Globus pallidus (tissue), 1 donor: ENCODE measurements around the gene RS1.
A peak's percentile ranks its signal among the peaks of the same experiment; 100 is the strongest.

Experiments
- DNase-seq: peaks from one replicate; pipeline ENCODE4 v3.0.0-alpha.2; 2015; ENCODE audit warnings: low spot score

Gene RS1

DNA sequence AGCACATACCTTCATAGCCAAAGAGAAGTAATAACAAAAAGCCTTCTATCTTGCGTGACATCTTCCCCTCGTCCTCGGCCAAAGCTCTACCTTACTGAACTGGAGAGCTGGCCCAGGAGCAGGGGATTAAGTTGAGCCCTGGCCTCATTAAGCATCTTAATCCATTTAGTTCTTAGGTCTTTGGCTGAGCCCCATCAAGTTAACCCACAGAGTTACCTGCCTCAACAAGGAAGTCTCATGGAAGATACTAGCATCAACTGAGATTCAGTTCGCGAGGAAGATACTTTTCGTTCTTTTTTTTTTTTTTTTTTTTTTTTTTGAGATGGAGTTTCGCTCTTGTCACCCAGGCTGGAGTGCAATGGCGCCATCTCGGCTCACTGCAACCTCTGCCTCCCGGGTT lies at the start of gene RS1:
RS1 (minus strand) TSS at position 101 of the 400 bp plus-strand sequence; CDS start at position 61, 40 bp downstream.
- DNase-seq = no peak

DNA sequence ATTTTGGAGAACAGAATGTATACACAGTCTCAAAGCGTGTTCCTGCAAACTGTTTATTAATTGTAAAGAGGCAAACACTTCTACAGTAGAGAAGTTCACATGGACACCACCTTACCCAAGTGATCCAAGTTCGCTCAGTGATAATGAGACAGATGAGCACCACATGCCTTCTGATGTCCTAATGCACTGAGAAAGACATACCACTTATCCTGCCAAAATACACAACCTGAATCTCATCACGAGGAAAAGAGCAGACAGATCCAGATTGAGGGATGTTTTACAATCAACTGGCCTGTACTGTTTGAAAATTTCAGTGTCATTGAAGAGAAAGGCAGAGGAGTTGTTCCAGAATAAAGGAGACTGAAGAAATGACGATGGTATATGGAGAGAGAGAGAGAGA lies 47.9 kb upstream of the RS1 start:
- DNase-seq = no peak

DNA sequence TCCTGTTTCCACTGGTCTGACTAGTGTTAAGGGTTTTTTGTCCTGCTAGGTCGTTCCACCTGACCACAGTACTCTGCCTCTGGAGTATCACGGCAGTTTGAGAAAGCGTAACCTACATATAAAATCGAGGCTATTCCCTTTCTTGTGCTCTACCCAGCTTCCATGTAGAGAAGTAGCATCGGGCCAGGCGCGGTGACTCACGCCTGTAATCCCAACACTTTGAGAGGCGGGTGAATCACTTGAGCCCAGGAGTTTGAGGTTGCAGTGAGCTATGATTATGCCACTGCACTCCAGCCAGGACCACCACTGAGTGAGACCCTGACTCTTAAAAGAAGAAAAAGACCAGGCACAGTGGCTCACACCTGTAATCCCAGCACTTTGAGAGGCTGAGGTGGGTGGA lies 43.0 kb upstream of the RS1 start:
- no peak for DNase-seq

DNA sequence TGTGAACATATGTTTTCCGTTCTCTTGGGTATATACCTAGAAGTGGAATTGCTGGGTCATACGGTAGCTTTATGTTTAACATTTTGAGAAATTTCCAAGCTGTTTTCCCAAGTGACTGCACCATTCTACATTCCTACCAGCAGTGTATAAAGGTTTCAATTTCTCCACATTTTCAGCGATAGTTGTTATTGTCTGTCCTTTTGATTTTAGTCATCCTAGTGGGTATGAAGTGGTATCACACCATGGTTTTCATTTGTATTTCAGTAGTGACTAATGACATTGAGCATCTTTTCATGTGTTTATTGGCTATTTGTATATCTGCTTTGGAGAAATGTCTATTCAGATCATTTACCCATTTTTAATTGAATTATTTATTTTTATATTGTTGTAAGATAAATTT lies 37.9 kb upstream of the RS1 start:
- DNase-seq = no peak

DNA sequence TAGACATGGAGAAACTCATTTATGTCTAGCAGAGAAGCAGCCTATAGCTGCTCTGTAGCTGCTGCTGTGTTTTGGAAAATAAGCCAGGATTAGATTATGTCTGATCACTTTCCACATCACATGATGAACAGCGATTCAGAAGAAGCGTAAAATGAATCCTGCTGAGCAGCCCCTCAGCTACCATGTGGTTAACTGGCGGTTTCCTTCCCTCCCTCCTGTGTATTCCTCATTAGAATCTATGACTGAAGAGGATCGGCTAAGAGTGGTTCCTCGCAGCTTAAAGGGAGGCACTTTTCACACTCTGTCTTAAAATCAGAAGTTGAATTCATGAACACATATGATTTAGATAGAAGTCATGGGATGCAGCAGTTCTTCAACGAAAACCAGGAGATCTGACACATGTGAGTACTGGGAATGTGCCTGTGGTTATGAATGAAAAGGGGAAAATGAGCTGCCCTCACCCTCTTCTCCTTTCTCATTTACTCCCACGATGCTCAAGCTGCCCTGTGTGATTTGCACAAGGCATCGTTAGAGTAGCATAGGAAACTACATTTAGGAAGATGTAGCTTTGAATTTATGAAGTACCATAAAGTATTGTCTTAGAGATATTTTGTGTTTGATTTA lies 35.6 kb upstream of the RS1 start, which contains the start of gene PPEF1:
PPEF1 (plus strand) TSS at position 220 of the 624 bp plus-strand sequence; CDS start at position 356, 136 bp downstream.
- DNase-seq = no peak

DNA sequence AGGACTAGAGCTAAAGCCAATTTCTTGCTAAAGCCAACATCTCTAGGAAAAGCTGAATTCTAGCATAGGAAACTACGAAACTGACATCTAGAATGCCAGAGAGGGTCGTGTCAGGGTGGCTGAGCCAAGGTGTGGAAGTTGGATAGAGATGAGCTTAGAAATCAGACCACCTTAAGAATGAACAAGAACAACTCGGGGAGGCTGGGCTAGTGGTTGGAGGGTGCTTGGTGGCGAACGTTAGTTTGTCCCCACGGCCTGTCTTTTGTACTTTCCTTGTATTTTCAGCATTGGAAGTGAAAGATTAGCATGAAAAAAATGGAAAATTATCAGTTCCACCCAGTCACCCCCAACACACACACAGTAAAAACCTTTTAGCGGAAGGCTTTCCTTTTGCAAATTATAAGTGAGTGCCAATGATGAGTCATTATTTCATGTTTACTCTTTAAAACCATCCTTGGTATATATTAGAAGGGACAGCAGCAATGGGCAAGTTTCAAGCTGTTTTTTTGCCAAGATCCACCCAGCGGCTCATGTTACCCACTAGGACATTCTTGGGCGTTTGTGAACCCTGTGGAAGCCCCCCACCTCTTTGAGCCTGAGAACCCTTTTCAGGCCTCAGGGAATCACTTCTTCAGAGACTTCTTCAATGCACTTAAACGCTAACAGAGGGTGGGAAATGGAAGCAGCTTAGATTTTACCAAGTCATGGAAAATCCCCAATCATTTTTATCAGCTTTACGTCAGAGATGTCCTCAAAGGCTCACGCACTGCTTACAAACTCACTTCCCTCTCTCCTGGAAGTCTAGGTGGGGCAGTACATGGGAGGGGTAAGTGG lies 30.7 kb upstream of the RS1 start:
- no peak for DNase-seq

DNA sequence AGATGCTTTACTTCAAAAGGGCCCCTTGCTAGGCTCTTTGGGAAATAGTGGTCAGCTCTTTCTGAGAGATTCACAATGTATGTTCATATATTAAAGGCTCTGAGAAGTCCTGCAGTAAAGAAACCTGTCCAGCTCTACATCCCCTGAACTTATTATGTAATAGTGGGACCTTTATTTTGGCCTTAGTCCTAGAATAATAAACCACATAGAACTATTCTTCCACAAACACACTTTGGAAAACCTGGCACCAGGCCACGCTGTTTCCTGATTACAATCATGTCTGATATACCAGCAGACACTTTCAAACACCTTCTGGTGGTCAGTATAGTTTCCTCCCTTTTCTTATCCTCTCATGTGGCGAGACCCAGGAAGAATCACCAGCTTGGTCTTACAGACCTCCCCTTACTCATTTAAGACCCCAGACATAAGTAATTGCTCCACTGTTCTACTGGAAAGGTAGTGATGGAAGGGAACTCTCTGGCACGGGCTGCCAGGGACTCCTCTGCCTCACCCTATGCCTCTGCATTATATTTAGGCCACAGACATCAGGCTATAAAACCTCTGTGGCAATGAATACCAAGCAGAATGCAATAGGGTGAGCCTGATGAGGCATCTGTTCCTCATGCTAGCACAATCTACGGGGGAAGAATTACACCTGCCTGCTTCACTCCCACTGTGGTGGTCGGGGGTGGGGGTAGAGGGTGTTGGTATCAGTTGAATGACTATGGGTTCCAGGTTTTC lies 29.9 kb upstream of the RS1 start:
- DNase-seq = no peak

DNA sequence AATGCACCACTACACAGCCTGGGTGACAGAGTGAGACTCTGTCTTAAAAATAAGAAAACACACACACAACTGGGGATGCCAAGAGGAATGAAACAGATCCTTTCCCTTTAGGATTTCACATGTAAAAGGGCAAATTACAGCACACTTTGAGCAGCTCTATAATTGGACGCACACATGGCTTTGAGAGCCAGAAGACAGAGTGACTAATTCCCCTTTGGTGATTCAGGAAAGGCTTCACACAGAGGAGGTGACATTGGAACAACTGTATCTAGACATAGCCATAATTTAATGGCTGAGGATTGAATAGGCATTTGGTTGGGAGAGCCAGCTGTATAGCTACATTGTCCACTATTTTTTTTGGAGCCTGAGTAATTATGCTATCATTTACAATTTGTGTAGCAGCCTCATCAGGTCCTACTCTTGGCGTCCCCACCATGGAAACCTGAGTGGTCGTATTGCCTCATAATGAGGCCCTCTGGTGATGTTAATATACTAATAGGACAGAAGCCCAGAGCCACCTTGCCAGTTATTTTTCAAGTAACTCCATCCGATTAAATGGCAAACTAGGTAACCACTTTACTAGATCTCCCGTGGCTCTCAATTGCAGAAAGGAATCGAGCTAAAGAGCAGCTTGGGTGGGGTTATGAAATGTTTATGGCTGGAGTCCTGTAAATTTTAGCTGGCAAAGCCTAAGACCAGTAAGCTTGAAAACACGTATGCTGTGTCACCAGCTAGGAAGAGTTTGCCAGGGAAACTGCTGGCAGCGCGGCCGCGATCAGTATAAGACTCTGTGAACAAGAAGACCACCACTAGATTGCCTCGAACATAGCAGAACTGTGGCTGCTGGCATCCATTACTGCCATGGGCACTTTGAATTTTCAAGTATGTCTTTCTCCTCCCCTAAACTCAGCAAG lies 27.1 kb upstream of the RS1 start:
- DNase-seq = no peak

DNA sequence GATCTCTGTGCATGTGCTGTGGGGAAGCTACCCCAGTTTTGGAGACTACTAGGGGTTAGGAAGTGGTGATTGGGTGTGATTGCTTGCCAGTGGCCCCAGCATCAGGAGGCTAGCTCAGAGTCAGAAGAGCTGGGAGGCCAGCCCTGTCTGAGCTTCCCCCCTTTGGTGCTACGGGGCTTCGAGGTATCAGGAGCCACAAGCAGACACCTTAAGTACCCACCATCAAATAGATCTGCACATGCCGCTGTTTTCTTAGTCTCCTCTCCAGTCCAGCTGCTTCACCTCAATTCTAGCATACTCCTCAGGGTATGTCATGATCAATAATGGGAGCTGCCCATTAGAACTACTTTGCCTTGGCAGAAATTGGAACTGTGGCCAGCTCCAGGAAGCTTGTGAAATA lies 24.7 kb upstream of the RS1 start:
- DNase-seq = no peak

DNA sequence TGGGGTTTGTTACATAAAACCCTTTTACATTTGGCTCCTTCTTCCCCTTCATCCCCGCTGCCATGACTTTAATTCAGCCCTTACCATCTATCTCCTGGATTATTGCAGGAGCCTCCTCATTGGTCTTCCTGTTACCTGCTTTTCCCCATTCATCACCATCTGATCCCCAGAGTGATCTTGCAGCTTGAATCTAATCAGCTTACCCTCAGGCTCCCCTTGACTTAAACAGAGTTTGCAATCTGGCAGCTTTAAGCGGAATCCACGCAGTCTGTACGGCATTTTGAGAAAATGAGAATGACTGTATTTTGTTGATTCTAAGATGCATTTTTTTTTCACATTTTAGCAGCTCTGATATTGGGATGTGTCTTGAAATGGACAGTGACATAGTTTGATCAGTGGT lies 20.6 kb upstream of the RS1 start:
- DNase-seq = no peak

DNA sequence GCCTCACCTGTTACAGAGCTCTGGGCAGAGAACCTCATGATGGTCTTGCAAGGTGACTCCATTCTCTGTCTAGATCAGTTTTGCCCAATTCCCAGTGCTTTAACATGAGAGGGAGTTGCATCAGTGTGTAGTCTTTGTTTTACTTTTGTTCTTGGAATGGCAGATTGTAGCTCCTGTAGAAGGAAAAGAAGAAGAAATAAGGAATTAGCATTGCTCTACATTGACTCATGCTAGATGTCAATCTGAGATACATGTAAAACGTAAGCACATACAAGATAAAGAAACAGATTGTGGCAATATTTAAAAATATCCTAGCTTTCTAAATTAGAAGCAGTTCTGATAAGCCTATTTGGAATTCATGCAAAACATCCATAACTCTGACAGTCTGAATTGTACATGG lies 19.5 kb upstream of the RS1 start:
- no peak for DNase-seq

DNA sequence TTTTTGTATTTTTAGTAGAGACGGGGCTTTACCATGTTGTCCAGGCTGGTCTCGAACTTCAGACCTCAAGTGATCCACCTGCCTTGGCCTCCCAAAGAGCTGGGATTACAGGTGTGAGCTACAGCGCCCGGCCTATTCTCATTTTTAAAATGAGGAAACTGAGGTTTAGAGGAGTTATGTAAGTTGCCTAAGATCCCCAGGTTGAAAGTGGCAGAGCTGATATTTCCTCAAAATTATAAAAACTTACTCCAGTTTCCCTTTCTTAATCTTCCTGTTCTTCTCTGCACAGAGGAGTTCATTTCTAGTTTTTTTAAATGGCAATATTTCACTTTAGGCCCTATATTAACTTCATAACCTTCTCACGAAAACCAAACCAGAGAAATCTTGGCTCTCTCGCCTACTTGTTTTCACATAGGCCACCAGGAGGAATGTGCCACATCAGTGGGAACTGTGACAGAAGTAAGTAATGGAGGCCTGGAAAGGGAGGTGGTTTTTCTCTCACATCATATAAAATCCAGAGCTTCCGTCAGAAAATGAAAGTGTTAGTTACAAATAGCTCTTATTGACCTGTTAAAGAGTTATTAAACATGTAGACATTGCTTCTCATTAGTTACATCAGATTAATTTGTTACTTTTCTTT lies 16.1 kb upstream of the RS1 start:
- no peak for DNase-seq

DNA sequence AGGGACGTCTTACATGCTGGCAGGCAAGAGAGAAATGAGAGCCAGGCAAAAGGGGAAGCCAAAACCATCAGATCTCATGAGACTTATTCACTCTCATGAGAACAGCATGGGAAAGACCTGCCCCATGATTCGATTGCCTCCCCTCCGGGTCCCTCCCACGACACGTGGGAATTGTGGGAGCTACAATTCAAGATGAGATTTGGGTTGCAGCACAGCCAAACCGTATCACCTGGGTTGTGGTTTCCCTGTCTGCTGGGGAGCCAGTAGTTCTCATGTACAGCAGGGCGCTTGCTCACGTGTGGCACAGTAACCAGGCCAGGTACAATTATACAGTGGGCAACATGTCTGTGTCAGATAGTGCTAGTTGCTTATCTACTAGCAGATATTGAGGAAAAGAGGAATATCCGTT lies 11.1 kb upstream of the RS1 start:
- no peak for DNase-seq

DNA sequence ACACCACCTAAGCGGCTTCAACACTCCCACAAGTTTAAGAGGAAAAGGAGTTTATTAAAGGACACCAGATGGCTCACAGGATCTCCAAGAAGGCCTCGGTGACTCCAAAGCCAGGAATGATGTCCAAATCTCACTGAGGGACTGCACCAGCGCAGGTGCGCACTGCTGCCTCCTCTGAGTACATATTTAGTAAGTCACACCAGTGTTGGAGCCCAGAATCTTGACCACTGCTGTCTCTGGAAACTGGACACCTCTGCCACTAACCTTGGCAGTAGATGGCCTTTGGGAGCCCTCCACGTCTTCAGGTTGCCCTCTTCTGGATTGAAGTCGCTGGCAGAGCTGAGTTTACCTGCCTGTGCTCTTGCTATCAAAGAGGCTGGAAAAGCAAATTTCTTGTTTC lies 10.1 kb upstream of the RS1 start:
- no peak for DNase-seq

DNA sequence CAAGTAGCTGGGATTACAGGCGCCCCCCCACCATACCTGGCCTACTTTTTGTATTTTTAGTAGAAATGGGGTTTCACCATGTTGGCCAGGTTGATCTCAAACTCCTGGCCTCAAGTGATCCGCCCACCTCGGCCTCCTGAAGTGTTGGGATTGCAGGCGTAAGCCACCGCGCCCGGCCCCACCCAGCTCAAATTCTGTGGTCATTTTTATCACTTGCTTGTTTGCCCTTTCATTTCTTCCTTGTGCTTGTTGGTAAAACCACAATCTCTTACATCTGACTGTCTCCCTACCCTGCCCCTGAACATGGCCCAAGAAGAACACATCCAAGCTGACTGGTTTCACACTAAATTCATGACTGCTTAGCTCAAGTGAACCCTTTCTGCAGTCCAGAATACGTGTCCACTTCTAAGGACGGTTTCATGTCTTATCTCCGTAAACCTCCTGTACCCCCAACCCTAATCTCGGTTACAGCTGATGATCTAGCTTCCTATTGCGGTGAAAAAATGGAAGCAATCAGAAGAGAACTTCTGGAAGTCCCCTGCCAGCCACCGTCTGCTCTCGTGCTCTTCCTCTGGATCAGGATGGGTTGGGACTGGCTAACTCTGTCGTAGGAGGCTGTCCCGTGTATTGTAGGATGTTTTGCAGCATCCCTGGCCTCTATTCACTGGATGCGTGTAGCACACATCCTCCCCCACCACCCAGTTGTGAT lies 5.4 kb upstream of the RS1 start:
- no peak for DNase-seq

DNA sequence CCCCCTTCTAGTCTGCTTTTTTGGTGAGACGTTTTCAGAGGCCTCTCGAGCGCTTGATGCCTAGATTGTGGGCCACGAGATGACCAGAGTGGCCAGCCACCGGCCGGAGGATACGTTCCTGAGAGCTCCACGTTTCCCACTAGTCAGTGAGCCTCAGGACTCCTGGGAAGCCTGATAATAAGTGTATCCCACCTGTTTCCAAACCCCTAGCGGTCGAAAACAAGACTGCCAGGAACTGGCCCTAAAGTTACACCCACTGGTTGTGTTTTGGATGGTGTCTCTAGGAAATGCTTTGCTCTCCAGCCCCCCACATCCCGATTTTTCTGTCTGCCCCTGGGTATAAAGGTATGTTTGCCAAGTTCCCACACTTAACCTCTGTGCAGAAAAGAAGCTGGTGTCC lies 4.6 kb upstream of the RS1 start:
- no peak for DNase-seq

DNA sequence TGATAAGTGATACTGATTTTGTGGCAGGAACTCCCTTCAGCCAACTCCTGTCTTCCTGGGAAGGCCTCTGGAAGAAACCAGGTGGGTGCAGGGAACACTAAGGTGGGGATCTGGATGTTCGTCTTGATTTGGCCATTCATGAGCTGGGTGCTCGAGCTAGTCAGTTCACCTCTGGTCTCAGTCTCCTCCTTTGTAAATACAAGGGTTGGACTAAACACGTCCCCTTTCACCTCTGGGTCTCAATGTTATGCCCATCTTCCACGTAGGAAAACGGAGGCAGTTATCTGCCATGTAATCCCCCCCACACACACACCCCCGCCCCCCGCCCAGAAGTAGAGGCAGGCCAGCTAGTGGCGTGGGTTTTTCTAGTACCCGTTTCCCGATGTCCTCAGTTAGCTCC lies 4.1 kb upstream of the RS1 start:
- DNase-seq = no peak

DNA sequence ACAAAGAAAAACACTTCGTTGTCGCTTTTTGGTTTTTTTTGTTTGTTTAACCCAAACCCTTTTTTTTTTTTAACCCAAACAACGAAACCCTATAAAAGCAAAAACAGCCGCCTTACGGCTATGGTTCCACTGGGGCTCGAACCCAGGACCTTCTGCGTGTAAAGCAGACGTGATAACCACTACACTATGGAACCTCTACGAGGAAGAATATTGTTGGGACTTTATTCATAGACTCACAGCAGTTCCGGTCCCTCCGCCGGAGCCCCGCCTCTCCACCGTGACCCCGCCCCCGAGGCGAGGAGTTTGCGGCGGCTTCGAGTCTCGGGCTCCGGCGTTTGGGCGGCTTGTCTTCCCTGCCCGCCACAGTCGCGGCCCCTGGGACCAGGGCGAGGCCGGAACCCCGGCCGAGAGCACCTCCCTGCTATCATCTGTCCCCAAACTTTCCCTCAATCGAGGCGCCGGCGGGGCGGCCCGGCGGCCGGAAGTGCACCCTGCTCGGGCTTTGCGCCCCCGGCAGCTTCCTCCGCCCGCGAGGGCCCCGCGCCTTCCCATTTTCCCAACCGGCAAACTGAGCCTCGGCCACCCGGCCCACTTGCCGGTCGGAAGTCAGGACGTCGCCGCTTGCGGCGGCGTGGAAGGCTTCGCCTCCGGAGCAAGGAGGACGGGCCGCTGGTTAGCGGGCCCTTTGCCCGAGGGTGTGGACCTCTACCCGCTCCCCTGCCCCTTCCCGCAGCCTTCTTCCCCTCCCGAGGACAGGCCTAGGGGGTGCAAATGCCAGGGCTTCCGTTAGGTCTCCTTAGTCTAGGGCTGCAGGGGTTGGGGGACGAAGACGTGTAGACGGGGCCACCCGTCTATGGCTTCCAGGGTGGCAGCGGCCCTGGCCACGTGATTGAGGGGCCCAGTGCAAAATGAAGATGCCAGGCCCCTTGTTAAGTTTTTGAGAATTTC lies 3.2 kb upstream of the RS1 start:
- peak; percentile 80 for DNase-seq

DNA sequence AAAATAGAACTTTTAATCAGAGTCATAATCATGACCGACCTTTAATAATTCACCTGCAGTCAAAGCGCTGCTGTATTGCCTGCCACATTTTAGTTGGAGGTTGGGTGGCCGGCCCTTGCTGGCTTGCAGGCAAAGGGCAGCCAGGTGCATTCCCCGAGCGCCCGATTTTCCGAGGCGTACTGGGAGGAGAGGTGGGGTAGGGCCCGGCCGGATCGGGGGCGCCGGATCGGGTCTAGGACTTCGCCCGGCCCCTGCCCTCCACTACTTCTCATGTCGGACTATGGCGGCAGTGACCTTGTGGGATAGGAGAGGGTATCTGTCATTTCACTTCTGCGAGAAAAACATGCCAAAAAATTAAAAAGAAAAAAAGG lies 2.5 kb upstream of the RS1 start:
- DNase-seq = no peak
